GM23338 (cell line): Measurements from ENCODE around the gene KRTAP7-1. TPM values are rescaled to one million over a fixed set of nuclear protein-coding genes. Genes with fewer than 3 reads are reported as not detected.

Experiments
- ATAC-seq: fragments of 200-7000 bp; cut with Tn5 transposase; 3 replicates; pipeline ENCODE4 v1.9.1; 2020
- DNase-seq: peaks from one replicate; pipeline ENCODE4 v3.0.0-alpha.2; 2015; ENCODE audit warnings: low spot score
- H2AFZ ChIP-seq: fragments of 200-600 bp; sonication (generic); 2 replicates; pipeline ENCODE4 v1.8.0; 2016; ENCODE audit warnings: antibody characterized with exemption, mild to moderate bottlenecking, moderate library complexity
- H3F3A ChIP-seq: fragments of 200-600 bp; sonication (generic); replicated peaks from 2 replicates; pipeline ENCODE4 v1.8.0; 2017; ENCODE audit warnings: antibody characterized with exemption, mixed run types, low read depth
- H3K27ac ChIP-seq: fragments of 200-600 bp; sonication (generic); 2 replicates; pipeline ENCODE4 v1.6.1; 2016; ENCODE audit warnings: low read depth
- H3K27me3 ChIP-seq: fragments of 200-600 bp; sonication (generic); 2 replicates; pipeline ENCODE4 v1.8.0; 2016; ENCODE audit warnings: mild to moderate bottlenecking, mixed run types, moderate library complexity; ENCODE audit not compliant: insufficient read depth
- H3K36me3 ChIP-seq: fragments of 200-600 bp; sonication (generic); 2 replicates; pipeline ENCODE4 v1.8.0; 2016; ENCODE audit warnings: mild to moderate bottlenecking; ENCODE audit not compliant: insufficient read depth
- H3K4me1 ChIP-seq: fragments of 200-600 bp; sonication (generic); 2 replicates; pipeline ENCODE4 v1.8.0; 2016; ENCODE audit warnings: mild to moderate bottlenecking, moderate library complexity; ENCODE audit not compliant: insufficient read depth
- H3K4me2 ChIP-seq: fragments of 200-600 bp; sonication (generic); 2 replicates; pipeline ENCODE4 v1.7.1; 2017; ENCODE audit warnings: mixed run types
- H3K4me3 ChIP-seq: fragments of 200-600 bp; sonication (generic); 2 replicates; pipeline ENCODE4 v1.6.1; 2016; ENCODE audit warnings: mixed run types
- H3K79me2 ChIP-seq: fragments of 200-600 bp; sonication (generic); replicated peaks from 2 replicates; pipeline ENCODE4 v1.8.0; 2017; ENCODE audit warnings: mild to moderate bottlenecking; ENCODE audit not compliant: insufficient read depth
- H3K9me2 ChIP-seq: fragments of 200-600 bp; sonication (generic); 2 replicates; pipeline ENCODE4 v1.8.0; 2017; ENCODE audit not compliant: insufficient read depth
- H4K20me1 ChIP-seq: fragments of 200-600 bp; sonication (generic); replicated peaks from 2 replicates; pipeline ENCODE4 v1.8.0; 2017; ENCODE audit warnings: mild to moderate bottlenecking; ENCODE audit not compliant: insufficient read depth
- H3K27ac Mint-ChIP-seq: 2 replicates; pipeline ENCODE4 v1.8.0; 2020; ENCODE audit warnings: inconsistent platforms, mild to moderate bottlenecking, moderate library complexity, mixed read lengths
- H3K27me3 Mint-ChIP-seq: 3 replicates; pipeline ENCODE4 v1.8.0; 2022; ENCODE audit warnings: low read depth, mild to moderate bottlenecking, moderate library complexity, mixed read lengths, inconsistent platforms; ENCODE audit not compliant: insufficient read depth, poor library complexity
- H3K36me3 Mint-ChIP-seq: 3 replicates; pipeline ENCODE4 v1.8.0; 2021; ENCODE audit warnings: low read depth, mild to moderate bottlenecking, inconsistent platforms, moderate library complexity, mixed read lengths
- H3K4me1 Mint-ChIP-seq: 3 replicates; pipeline ENCODE4 v1.8.0; 2020; ENCODE audit warnings: mild to moderate bottlenecking, inconsistent platforms, mixed read lengths
- H3K4me3 Mint-ChIP-seq: 3 replicates; pipeline ENCODE4 v1.8.0; 2021; ENCODE audit warnings: moderate library complexity, mild to moderate bottlenecking, inconsistent platforms, mixed read lengths
- H3K9me3 Mint-ChIP-seq: 3 replicates; pipeline ENCODE4 v1.8.0; 2020; ENCODE audit warnings: moderate library complexity, mild to moderate bottlenecking, inconsistent platforms, mixed read lengths
- CREB1 ChIP-seq: fragments of 250-450 bp; sonication (Bioruptor Pico); IDR thresholded peaks from 2 replicates; pipeline ENCODE4 v1.5.0; 2020; ENCODE audit warnings: low read depth, mild to moderate bottlenecking, moderate library complexity
- EZH2 ChIP-seq: fragments of 200-600 bp; sonication (generic); IDR thresholded peaks from one replicate; pipeline ENCODE4 v1.8.0; 2017; ENCODE audit warnings: antibody characterized with exemption, mild to moderate bottlenecking, low read depth; ENCODE audit not compliant: unreplicated experiment
- EZH2phosphoT487 ChIP-seq: fragments of 200-600 bp; sonication (generic); IDR thresholded peaks from one replicate; pipeline ENCODE4 v1.8.1; 2018; ENCODE audit warnings: antibody characterized with exemption; ENCODE audit not compliant: unreplicated experiment
- JUNB ChIP-seq: IDR thresholded peaks from one replicate; pipeline ENCODE4 v1.6.1; 2016; ENCODE audit warnings: antibody characterized with exemption; ENCODE audit not compliant: unreplicated experiment
- NANOG ChIP-seq: IDR thresholded peaks from 2 replicates; pipeline ENCODE4 v1.6.1; 2016; ENCODE audit warnings: antibody characterized with exemption, borderline replicate concordance
- POLR2AphosphoS5 ChIP-seq: IDR thresholded peaks from 2 replicates; pipeline ENCODE4 v1.6.1; 2016; ENCODE audit warnings: antibody characterized with exemption, low read depth
- STAT1 ChIP-seq: IDR thresholded peaks from one replicate; pipeline ENCODE4 v1.6.1; 2016; ENCODE audit warnings: antibody characterized with exemption; ENCODE audit not compliant: unreplicated experiment
- ZNF114 ChIP-seq: fragments of 250-450 bp; sonication (Bioruptor Pico); IDR thresholded peaks from 2 replicates; pipeline ENCODE4 v1.5.0; 2020; ENCODE audit warnings: mild to moderate bottlenecking, moderate library complexity
- ZNF331 ChIP-seq: fragments of 250-450 bp; sonication (Bioruptor Pico); IDR thresholded peaks from 2 replicates; pipeline ENCODE4 v1.5.0; 2020; ENCODE audit warnings: low read depth, mild to moderate bottlenecking, moderate library complexity
- polyA plus RNA-seq: library from polyadenylated mRNA; unstranded; fragments of >200 nt; fragmentation: Nextera tagmentation; extraction: Ambion mirVana; gene quantifications from 2 replicates; pipeline ENCODE4 v1.2.1, GENCODE V29; 2016
- total RNA-seq: library from RNA; depleted of rRNA; stranded (reverse); fragments of >200 nt; shearing (Covaris generic); gene quantifications from 2 replicates; pipeline ENCODE4 v1.2.3, GENCODE V29; 2014
- TF ChIP-seq, protein P1 (sequence below): fragments of 250-450 bp; sonication (Bioruptor Pico); IDR thresholded peaks from 2 replicates; pipeline ENCODE4 v1.5.0; 2020; ENCODE audit warnings: mild to moderate bottlenecking, moderate library complexity
- TF ChIP-seq, protein P2 (sequence below), 2 experiments: fragments of 200-600 bp in 1 of 2; sonication (generic) in 1 of 2; conservative IDR thresholded peaks; 2 replicates each; pipeline versions ENCODE4 v1.5.1 to v1.6.1; 2016 to 2017; ENCODE audit warnings: antibody characterized with exemption in 2 of 2, low read depth in 2 of 2, mild to moderate bottlenecking in 2 of 2, moderate library complexity in 1 of 2
- TF ChIP-seq, protein P3 (sequence below): IDR thresholded peaks from one replicate; pipeline ENCODE4 v1.6.1; 2018; ENCODE audit warnings: antibody characterized with exemption; ENCODE audit not compliant: unreplicated experiment
- TF ChIP-seq, protein P4 (sequence below): IDR thresholded peaks from 2 replicates; pipeline ENCODE4 v1.6.1; 2016; ENCODE audit warnings: antibody characterized with exemption

The KRTAP7-1 gene
- total and polyA plus RNA-seq, 2 experiments from 2014 or later = not detected

DNA sequence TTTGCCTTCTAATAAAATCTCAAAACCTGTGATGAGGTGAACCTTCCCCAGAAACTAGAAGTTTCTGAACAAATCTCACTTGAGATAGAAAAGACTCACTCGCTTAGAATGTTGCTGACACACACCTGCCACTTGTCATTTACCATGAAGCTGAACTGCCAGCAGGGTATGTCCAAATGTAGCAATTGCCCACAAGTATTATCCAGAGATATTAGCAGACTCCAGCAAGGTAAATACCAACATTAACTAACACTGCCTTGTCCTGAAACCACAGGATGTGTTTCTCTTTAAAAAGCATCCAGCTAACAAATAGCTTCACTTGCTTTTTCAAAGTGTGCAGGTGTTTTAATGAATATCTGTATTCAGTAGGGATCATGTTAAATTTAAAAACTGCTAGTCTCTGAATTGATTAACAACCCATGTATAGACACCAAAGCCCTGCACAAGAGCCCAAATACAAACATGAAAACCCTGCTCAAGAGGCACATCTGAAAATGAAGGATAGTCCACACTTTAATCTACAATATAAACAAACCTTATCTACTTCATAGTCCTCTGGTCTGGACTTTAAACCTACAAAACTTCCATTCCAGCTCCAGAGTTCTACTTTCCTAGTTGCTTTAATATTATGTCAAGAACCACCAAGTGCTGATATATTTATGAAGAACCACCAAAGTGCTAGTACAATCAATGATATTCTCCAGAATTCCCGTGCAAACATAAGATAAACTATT, 35.8 kb downstream of the KRTAP7-1 start:
- no peak for DNase-seq
- H3K4me2 ChIP-seq = no peak overlapping the region
- Mint-ChIP-seq H3K36me3 (no peaks in the 10 kb centered on the region), H3K4me1 (no peaks in the 10 kb centered on the region), H3K27me3 (peaks cover 2% of the 10 kb centered on the region), H3K27ac (no peak overlapping the region), H3K4me3 (no peak overlapping the region), H3K9me3 (no peaks in the 10 kb centered on the region)
- H3K27ac ChIP-seq = no peak overlapping the region
- no peak overlapping the region for H2AFZ ChIP-seq
- no peak for ATAC-seq
- no peak overlapping the region for H3K4me3 ChIP-seq
- H3F3A ChIP-seq = no peaks in the 10 kb centered on the region
- no peaks in the 10 kb centered on the region for H3K27me3 ChIP-seq
- no peaks in the 10 kb centered on the region for H3K36me3 ChIP-seq
- no peaks in the 10 kb centered on the region for H3K79me2 ChIP-seq
- no peaks in the 10 kb centered on the region for H3K9me2 ChIP-seq
- H4K20me1 ChIP-seq = no peaks in the 10 kb centered on the region
- TF ChIP-seq NANOG = no peak
- TF ChIP-seq ZNF331 = no peak
- TF ChIP-seq ZNF114 (CRISPR knock-in tag) = no peak
- TF ChIP-seq, protein P1, sequence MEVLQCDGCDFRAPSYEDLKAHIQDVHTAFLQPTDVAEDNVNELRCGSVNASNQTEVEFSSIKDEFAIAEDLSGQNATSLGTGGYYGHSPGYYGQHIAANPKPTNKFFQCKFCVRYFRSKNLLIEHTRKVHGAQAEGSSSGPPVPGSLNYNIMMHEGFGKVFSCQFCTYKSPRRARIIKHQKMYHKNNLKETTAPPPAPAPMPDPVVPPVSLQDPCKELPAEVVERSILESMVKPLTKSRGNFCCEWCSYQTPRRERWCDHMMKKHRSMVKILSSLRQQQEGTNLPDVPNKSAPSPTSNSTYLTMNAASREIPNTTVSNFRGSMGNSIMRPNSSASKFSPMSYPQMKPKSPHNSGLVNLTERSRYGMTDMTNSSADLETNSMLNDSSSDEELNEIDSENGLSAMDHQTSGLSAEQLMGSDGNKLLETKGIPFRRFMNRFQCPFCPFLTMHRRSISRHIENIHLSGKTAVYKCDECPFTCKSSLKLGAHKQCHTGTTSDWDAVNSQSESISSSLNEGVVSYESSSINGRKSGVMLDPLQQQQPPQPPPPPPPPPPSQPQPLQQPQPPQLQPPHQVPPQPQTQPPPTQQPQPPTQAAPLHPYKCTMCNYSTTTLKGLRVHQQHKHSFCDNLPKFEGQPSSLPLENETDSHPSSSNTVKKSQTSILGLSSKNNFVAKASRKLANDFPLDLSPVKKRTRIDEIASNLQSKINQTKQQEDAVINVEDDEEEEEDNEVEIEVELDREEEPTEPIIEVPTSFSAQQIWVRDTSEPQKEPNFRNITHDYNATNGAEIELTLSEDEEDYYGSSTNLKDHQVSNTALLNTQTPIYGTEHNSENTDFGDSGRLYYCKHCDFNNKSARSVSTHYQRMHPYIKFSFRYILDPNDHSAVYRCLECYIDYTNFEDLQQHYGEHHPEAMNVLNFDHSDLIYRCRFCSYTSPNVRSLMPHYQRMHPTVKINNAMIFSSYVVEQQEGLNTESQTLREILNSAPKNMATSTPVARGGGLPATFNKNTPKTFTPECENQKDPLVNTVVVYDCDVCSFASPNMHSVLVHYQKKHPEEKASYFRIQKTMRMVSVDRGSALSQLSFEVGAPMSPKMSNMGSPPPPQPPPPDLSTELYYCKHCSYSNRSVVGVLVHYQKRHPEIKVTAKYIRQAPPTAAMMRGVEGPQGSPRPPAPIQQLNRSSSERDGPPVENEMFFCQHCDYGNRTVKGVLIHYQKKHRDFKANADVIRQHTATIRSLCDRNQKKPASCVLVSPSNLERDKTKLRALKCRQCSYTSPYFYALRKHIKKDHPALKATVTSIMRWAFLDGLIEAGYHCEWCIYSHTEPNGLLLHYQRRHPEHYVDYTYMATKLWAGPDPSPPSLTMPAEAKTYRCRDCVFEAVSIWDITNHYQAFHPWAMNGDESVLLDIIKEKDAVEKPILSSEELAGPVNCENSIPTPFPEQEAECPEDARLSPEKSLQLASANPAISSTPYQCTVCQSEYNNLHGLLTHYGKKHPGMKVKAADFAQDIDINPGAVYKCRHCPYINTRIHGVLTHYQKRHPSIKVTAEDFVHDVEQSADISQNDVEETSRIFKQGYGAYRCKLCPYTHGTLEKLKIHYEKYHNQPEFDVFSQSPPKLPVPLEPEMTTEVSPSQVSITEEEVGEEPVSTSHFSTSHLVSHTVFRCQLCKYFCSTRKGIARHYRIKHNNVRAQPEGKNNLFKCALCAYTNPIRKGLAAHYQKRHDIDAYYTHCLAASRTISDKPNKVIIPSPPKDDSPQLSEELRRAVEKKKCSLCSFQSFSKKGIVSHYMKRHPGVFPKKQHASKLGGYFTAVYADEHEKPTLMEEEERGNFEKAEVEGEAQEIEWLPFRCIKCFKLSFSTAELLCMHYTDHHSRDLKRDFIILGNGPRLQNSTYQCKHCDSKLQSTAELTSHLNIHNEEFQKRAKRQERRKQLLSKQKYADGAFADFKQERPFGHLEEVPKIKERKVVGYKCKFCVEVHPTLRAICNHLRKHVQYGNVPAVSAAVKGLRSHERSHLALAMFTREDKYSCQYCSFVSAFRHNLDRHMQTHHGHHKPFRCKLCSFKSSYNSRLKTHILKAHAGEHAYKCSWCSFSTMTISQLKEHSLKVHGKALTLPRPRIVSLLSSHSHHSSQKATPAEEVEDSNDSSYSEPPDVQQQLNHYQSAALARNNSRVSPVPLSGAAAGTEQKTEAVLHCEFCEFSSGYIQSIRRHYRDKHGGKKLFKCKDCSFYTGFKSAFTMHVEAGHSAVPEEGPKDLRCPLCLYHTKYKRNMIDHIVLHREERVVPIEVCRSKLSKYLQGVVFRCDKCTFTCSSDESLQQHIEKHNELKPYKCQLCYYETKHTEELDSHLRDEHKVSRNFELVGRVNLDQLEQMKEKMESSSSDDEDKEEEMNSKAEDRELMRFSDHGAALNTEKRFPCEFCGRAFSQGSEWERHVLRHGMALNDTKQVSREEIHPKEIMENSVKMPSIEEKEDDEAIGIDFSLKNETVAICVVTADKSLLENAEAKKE (CRISPR knock-in tag) = no peak
- TF ChIP-seq JUNB = no peak
- TF ChIP-seq, protein P2, sequence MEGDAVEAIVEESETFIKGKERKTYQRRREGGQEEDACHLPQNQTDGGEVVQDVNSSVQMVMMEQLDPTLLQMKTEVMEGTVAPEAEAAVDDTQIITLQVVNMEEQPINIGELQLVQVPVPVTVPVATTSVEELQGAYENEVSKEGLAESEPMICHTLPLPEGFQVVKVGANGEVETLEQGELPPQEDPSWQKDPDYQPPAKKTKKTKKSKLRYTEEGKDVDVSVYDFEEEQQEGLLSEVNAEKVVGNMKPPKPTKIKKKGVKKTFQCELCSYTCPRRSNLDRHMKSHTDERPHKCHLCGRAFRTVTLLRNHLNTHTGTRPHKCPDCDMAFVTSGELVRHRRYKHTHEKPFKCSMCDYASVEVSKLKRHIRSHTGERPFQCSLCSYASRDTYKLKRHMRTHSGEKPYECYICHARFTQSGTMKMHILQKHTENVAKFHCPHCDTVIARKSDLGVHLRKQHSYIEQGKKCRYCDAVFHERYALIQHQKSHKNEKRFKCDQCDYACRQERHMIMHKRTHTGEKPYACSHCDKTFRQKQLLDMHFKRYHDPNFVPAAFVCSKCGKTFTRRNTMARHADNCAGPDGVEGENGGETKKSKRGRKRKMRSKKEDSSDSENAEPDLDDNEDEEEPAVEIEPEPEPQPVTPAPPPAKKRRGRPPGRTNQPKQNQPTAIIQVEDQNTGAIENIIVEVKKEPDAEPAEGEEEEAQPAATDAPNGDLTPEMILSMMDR (conservative IDR thresholded peaks at IDR 0.05; ENCODE audit: low read depth in 2 of 2) = no peak
- TF ChIP-seq POLR2AphosphoS5 = no peak
- no peak for TF ChIP-seq EZH2
- TF ChIP-seq, protein P3, sequence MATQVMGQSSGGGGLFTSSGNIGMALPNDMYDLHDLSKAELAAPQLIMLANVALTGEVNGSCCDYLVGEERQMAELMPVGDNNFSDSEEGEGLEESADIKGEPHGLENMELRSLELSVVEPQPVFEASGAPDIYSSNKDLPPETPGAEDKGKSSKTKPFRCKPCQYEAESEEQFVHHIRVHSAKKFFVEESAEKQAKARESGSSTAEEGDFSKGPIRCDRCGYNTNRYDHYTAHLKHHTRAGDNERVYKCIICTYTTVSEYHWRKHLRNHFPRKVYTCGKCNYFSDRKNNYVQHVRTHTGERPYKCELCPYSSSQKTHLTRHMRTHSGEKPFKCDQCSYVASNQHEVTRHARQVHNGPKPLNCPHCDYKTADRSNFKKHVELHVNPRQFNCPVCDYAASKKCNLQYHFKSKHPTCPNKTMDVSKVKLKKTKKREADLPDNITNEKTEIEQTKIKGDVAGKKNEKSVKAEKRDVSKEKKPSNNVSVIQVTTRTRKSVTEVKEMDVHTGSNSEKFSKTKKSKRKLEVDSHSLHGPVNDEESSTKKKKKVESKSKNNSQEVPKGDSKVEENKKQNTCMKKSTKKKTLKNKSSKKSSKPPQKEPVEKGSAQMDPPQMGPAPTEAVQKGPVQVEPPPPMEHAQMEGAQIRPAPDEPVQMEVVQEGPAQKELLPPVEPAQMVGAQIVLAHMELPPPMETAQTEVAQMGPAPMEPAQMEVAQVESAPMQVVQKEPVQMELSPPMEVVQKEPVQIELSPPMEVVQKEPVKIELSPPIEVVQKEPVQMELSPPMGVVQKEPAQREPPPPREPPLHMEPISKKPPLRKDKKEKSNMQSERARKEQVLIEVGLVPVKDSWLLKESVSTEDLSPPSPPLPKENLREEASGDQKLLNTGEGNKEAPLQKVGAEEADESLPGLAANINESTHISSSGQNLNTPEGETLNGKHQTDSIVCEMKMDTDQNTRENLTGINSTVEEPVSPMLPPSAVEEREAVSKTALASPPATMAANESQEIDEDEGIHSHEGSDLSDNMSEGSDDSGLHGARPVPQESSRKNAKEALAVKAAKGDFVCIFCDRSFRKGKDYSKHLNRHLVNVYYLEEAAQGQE = no peak
- TF ChIP-seq STAT1 = no peak
- no peak for TF ChIP-seq CREB1 (CRISPR knock-in tag)
- no peak for TF ChIP-seq EZH2phosphoT487
- TF ChIP-seq, protein P4, sequence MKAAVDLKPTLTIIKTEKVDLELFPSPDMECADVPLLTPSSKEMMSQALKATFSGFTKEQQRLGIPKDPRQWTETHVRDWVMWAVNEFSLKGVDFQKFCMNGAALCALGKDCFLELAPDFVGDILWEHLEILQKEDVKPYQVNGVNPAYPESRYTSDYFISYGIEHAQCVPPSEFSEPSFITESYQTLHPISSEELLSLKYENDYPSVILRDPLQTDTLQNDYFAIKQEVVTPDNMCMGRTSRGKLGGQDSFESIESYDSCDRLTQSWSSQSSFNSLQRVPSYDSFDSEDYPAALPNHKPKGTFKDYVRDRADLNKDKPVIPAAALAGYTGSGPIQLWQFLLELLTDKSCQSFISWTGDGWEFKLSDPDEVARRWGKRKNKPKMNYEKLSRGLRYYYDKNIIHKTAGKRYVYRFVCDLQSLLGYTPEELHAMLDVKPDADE = no peak
- H3K4me1 ChIP-seq = no peaks in the 10 kb centered on the region
